ENCODE results near the gene RSRC2. TPM values are rescaled to one million over a fixed set of nuclear protein-coding genes. Genes with fewer than 3 reads are reported as not detected.
"Not testable (repeated sequence)": the region's sequence is repeated elsewhere in the genome, so short reads cannot be mapped to it uniquely, and the experiment has no call there.

Gene RSRC2
- total and polyA plus RNA-seq, 7 experiments from 2014 or later: 32.1 to 249 (median 128) TPM

DNA sequence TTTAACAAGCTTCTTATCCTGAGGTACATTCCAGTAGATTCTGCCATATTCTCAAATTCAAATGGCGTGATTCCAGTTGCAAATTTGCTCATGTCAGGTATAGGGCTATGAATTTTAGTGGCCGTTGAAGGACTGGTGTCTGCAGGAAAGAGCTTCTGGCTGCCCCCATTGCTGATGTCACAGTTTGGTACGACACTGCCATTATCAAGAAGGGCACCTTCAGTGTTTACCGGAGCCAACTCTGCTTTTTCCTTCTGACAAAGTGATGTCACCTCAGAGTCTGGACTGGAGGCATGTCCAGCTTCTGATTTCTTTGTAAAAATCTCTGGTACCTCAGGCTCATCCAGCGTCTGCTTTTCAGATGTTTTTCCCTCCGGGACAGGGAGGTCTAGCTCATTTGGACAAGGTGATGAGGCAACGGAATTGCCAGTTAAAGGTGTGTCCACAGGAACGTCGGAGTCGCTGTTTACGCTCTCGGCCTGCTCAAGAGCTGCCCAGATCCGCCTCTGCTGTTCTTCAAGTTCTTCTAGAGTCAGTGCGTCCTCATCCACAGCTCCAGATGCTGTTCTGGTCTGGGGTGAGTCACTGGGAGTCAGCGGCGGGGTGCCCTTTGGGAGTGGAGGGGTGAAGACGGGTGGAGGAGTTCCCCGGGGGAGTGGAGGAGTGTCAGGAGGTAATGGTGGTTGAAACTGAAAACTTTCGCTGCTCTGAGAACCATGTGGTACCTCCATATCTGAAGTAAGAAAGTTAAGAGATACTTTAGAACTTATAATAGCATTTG, 53.0 kb downstream of the RSRC2 start:
- Histone ChIP-seq H3K27ac (ENCODE audit: low read depth, low read length) (no peak overlapping the region), H3K36me3 (ENCODE audit: control insufficient read depth in 2 of 3, insufficient read depth in 3 of 3, low read length in 3 of 3) (peaks cover 0 to 53% (median 8%) of the 10 kb centered on the region in 3 experiments), H3K4me1 (ENCODE audit: control insufficient read depth in 2 of 2, insufficient read depth in 2 of 2, low read length in 2 of 2) (no peaks in the 10 kb centered on the region), H3K4me3 (ENCODE audit: low read length) (no peak overlapping the region), H3K9me3 (ENCODE audit: control insufficient read depth in 2 of 3, low read length in 3 of 3) (no peaks in the 10 kb centered on the region), H3K27me3 (ENCODE audit: control insufficient read depth in 2 of 2, insufficient read depth in 2 of 2, low read length in 2 of 2) (no peaks in the 10 kb centered on the region)
- peak overlapping the region in 2 of 9 donors; percentile 33 to 65 for H3K27ac Mint-ChIP-seq
- H3K36me3 Mint-ChIP-seq: peaks cover 14 to 38% (median 19%) of the 10 kb centered on the region in 5 donors
- peaks cover 1 to 23% (median 8%) of the 10 kb centered on the region in 7 donors for H3K4me1 Mint-ChIP-seq
- no peaks in the 10 kb centered on the region for H3K9me3 Mint-ChIP-seq
- ATAC-seq (no peak), DNase-seq (peak in 1 of 9 donors; percentile 70)
- intact Hi-C loops (cut with micrococcal nuclease): loop anchor here in 1 of 2 donors (10.0 kb wide), 1 partner anchor 139 kb away; no protein-coding TSS in a partner anchor
- CTCF ChIA-PET: interaction anchor here (0.6 to 6.9 kb wide), 8 partner anchors 21 to 711 kb away, joined by 3 to 223 read pairs (median 3); partner anchors contain the start of genes CLIP1 and DENR
- no peak overlapping the region for H3K4me3 Mint-ChIP-seq
- POLR2A ChIA-PET: interaction anchor here (1.5 to 4.0 kb wide), 2 partner anchors 53 to 74 kb away, joined by 6 to 40 read pairs; partner anchors contain the start of genes KNTC1 and RSRC2
- no peaks in the 10 kb centered on the region for H3K27me3 Mint-ChIP-seq

GRCh38 chr12:122471324-122472226, 55.2 kb downstream of the RSRC2 start:
- no peak overlapping the region for H3K27ac ChIP-seq (ENCODE audit: low read depth, low read length)
- intact Hi-C loops (cut with micrococcal nuclease): loop anchor here (1.0 to 10.0 kb wide), 6 partner anchors 18 to 137 kb away; partner anchors contain the start of gene CLIP1 (in 1 of the 2)
- H3K27me3 ChIP-seq (ENCODE audit: control insufficient read depth in 2 of 2, insufficient read depth in 2 of 2, low read length in 2 of 2): no peaks in the 10 kb centered on the region
- H3K27me3 Mint-ChIP-seq: no peaks in the 10 kb centered on the region
- ChIA-PET POLR2A (interaction anchor here (0.6 to 4.0 kb wide), 7 partner anchors 13 to 373 kb away, joined by 3 to 40 read pairs (median 3); no protein-coding TSS in a partner anchor), CTCF (interaction anchor here (0.5 to 6.9 kb wide), 23 partner anchors 9 to 1470 kb away, joined by 3 to 223 read pairs (median 4); partner anchors contain the start of gene CLIP1)
- ATAC-seq (peak; percentile 86), DNase-seq (peak in 7 of 9 donors; percentile 26 to 68 (median 64))
- no peaks in the 10 kb centered on the region for H3K9me3 ChIP-seq (ENCODE audit: control insufficient read depth in 2 of 3, low read length in 3 of 3)
- no peak overlapping the region for H3K4me3 Mint-ChIP-seq
- H3K4me1 Mint-ChIP-seq: peaks cover 1 to 23% (median 8%) of the 10 kb centered on the region in 7 donors
- H3K4me1 ChIP-seq (ENCODE audit: control insufficient read depth in 2 of 2, insufficient read depth in 2 of 2, low read length in 2 of 2): no peaks in the 10 kb centered on the region
- H3K9me3 Mint-ChIP-seq: no peaks in the 10 kb centered on the region
- peaks cover 5 to 25% (median 9%) of the 10 kb centered on the region in 5 donors for H3K36me3 Mint-ChIP-seq
- peak overlapping the region in 8 of 9 donors; percentile 5 to 77 (median 46) for H3K27ac Mint-ChIP-seq
- H3K36me3 ChIP-seq (ENCODE audit: control insufficient read depth in 2 of 3, insufficient read depth in 3 of 3, low read length in 3 of 3): peaks cover 0 to 32% (median 8%) of the 10 kb centered on the region in 3 experiments
- no peak overlapping the region for H3K4me3 ChIP-seq (ENCODE audit: low read length)

DNA sequence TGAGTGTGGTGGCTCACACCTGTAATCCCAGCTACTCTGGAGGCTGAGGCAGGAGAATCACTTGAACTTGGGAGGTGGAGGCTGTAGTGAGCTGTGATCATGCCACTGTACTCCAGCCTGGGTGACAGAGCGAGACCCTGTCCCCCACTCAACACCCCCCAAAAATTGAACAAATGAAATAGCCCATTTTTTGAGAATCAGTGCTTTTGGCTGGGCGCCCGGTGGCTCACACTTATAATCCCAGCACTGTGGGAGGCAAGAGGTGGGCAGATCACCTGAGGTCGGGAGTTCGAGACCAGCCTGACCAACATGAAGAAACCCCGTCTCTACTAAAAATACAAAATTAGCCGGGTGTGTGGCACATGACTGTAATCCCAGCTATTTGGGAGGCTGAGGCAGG, 56.2 kb downstream of the RSRC2 start:
- not testable (repeated sequence) for H3K9me3 ChIP-seq (ENCODE audit: control insufficient read depth in 2 of 3, low read length in 3 of 3); ATAC-seq; H3K4me3 ChIP-seq (ENCODE audit: low read length); H3K4me1 ChIP-seq (ENCODE audit: control insufficient read depth in 2 of 2, insufficient read depth in 2 of 2, low read length in 2 of 2); H3K9me3 Mint-ChIP-seq; H3K27ac ChIP-seq (ENCODE audit: low read depth, low read length); DNase-seq; H3K4me3 Mint-ChIP-seq; H3K27me3 Mint-ChIP-seq; H3K27me3 ChIP-seq (ENCODE audit: control insufficient read depth in 2 of 2, insufficient read depth in 2 of 2, low read length in 2 of 2)
- H3K36me3 Mint-ChIP-seq: peaks cover 4 to 16% (median 4%) of the 10 kb centered on the region in 5 donors
- H3K36me3 ChIP-seq (ENCODE audit: control insufficient read depth in 2 of 3, insufficient read depth in 3 of 3, low read length in 3 of 3): peaks cover 0 to 22% (median under 1%) of the 10 kb centered on the region in 3 experiments
- intact Hi-C loops (cut with micrococcal nuclease): loop anchor here in 1 of 2 donors (10.0 kb wide), 1 partner anchor 136 kb away; no protein-coding TSS in a partner anchor
- peak overlapping the region in 1 of 9 donors; percentile 46 for H3K27ac Mint-ChIP-seq
- peaks cover 0 to 19% (median 8%) of the 10 kb centered on the region in 7 donors for H3K4me1 Mint-ChIP-seq
- CTCF ChIA-PET: interaction anchor here (0.7 to 6.9 kb wide), 8 partner anchors 18 to 1469 kb away, joined by 3 to 223 read pairs (median 4); partner anchors contain the start of gene CLIP1
- POLR2A ChIA-PET: interaction anchor here (0.6 to 4.0 kb wide), 2 partner anchors 71 to 271 kb away, joined by 3 to 40 read pairs; no protein-coding TSS in a partner anchor

GRCh38 chr12:122469856-122470255, 56.9 kb downstream of the RSRC2 start:
- H3K4me1 ChIP-seq (ENCODE audit: control insufficient read depth in 2 of 2, insufficient read depth in 2 of 2, low read length in 2 of 2); H3K27me3 ChIP-seq (ENCODE audit: control insufficient read depth in 2 of 2, insufficient read depth in 2 of 2, low read length in 2 of 2); H3K4me3 Mint-ChIP-seq; DNase-seq; H3K27ac ChIP-seq (ENCODE audit: low read depth, low read length); H3K27me3 Mint-ChIP-seq; H3K4me3 ChIP-seq (ENCODE audit: low read length); H3K9me3 ChIP-seq (ENCODE audit: control insufficient read depth in 2 of 3, low read length in 3 of 3); ATAC-seq; H3K9me3 Mint-ChIP-seq: not testable (repeated sequence)
- H3K27ac Mint-ChIP-seq: peak overlapping the region in 1 of 9 donors; percentile 62
- peaks cover 0 to 14% (median 0%) of the 10 kb centered on the region in 3 experiments for H3K36me3 ChIP-seq (ENCODE audit: control insufficient read depth in 2 of 3, insufficient read depth in 3 of 3, low read length in 3 of 3)
- intact Hi-C loops (cut with micrococcal nuclease): loop anchor here in 1 of 2 donors (10.0 kb wide), 1 partner anchor 135 kb away; no protein-coding TSS in a partner anchor
- H3K4me1 Mint-ChIP-seq: peaks cover 0 to 14% (median 8%) of the 10 kb centered on the region in 7 donors
- POLR2A ChIA-PET: interaction anchor here (4.0 kb wide), 1 partner anchor 70 kb away, joined by 40 read pairs; no protein-coding TSS in a partner anchor
- CTCF ChIA-PET: interaction anchor here (0.7 to 6.9 kb wide), 2 partner anchors 44 to 71 kb away, joined by 3 to 223 read pairs; no protein-coding TSS in a partner anchor
- peaks cover 0 to 11% (median 0%) of the 10 kb centered on the region in 5 donors for H3K36me3 Mint-ChIP-seq

DNA sequence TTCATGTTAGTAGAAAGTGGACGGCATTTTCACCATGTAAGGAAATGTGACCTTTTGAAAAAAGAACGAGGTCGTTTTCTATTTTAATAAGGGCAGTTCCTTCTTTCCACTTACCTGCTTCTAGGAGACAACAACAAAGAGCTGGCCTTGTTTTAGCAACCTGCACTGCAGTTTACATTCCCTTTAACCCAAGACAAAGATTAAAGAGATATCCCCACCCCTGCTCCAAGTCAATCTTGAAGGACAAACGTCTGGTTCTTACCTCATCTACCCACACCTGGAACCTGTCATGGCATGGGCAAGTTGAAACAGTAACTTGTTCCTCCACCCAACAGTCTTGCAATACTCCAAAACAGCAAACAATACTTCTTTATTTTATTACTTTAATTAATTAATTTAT, 58.8 kb downstream of the RSRC2 start:
- CTCF ChIA-PET: interaction anchor here (0.6 kb wide), 1 partner anchor 552 kb away, joined by 4 read pairs; no protein-coding TSS in a partner anchor
- Mint-ChIP-seq H3K9me3 (no peaks in the 10 kb centered on the region), H3K4me1 (peaks cover 0 to 10% (median 7%) of the 10 kb centered on the region in 7 donors), H3K27me3 (no peaks in the 10 kb centered on the region), H3K4me3 (no peak overlapping the region), H3K27ac (no peak overlapping the region), H3K36me3 (peaks cover 0 to under 1% (median 0%) of the 10 kb centered on the region in 5 donors)
- H3K9me3 ChIP-seq (ENCODE audit: control insufficient read depth in 2 of 3, low read length in 3 of 3): no peaks in the 10 kb centered on the region
- H3K36me3 ChIP-seq (ENCODE audit: control insufficient read depth in 2 of 3, insufficient read depth in 3 of 3, low read length in 3 of 3): no peaks in the 10 kb centered on the region
- no peak overlapping the region for H3K4me3 ChIP-seq (ENCODE audit: low read length)
- POLR2A ChIA-PET: interaction anchor here (0.7 kb wide), 1 partner anchor 80 kb away, joined by 3 read pairs; no protein-coding TSS in a partner anchor
- no peaks in the 10 kb centered on the region for H3K4me1 ChIP-seq (ENCODE audit: control insufficient read depth in 2 of 2, insufficient read depth in 2 of 2, low read length in 2 of 2)
- ATAC-seq: no peak
- no peak overlapping the region for H3K27ac ChIP-seq (ENCODE audit: low read depth, low read length)
- intact Hi-C loops (cut with micrococcal nuclease): no loop called here
- H3K27me3 ChIP-seq (ENCODE audit: control insufficient read depth in 2 of 2, insufficient read depth in 2 of 2, low read length in 2 of 2): no peaks in the 10 kb centered on the region
- no peak for DNase-seq
